ENCODE results near the gene RAPGEF6. TPM values are rescaled to one million over a fixed set of nuclear protein-coding genes. Genes with fewer than 3 reads are reported as not detected.

Gene RAPGEF6
- total and polyA plus RNA-seq, 11 donors = 2.3 to 13.9 (median 8.6) TPM

DNA sequence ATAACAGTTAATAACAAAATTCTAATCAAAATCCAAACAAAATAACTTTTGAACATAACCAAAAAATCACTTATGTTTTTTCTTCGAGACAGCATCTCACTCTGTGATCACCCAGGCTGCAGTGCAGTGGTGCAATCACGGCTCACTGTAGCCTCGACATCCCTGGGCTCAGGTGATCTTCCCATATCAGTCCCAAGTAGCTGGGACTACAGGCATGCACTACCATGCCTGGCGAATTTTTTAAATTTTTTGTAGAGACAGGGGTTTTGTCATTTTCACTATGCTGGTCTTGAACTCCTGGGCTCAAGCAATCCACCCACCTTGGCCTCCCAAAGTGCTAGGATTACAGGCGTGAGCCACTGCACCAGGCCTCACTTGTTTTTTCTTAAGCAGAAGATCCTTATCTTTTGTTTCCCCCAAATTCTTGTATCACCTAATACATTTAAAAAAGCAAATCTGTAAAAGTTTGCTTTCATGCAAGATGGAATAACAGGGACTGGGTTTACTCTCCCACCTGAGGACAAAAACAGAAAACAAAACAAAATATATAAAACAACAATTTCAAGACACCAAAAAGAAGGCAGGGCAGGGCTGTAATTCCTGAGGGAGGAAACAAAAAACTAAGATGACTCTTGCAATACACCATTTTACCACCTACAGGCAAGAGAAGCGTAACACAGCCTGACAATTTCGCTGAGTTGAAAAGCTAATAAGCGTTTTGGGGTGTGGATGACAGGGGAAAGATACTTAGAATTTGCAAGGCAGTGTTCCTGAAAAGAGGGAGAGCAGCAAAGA, 71.4 kb downstream of the RAPGEF6 start:
- no peak overlapping the region for H3K4me3 ChIP-seq
- no peaks in the 10 kb centered on the region for H3K9me3 ChIP-seq
- TF ChIP-seq, protein P1, sequence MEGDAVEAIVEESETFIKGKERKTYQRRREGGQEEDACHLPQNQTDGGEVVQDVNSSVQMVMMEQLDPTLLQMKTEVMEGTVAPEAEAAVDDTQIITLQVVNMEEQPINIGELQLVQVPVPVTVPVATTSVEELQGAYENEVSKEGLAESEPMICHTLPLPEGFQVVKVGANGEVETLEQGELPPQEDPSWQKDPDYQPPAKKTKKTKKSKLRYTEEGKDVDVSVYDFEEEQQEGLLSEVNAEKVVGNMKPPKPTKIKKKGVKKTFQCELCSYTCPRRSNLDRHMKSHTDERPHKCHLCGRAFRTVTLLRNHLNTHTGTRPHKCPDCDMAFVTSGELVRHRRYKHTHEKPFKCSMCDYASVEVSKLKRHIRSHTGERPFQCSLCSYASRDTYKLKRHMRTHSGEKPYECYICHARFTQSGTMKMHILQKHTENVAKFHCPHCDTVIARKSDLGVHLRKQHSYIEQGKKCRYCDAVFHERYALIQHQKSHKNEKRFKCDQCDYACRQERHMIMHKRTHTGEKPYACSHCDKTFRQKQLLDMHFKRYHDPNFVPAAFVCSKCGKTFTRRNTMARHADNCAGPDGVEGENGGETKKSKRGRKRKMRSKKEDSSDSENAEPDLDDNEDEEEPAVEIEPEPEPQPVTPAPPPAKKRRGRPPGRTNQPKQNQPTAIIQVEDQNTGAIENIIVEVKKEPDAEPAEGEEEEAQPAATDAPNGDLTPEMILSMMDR (IDR thresholded peaks at IDR 0.05) = no peak
- no peak for TF ChIP-seq POLR2A (IDR thresholded peaks at IDR 0.05)
- DNase-seq (no peak), ATAC-seq (no peak)
- WGBS, 4 donors = 89 to 92% (median 90%) methylated on average over 8 of the region's 8 CpGs
- H3K27ac ChIP-seq = no peak overlapping the region
- peaks cover 0 to 12% (median 0%) of the 10 kb centered on the region in 9 donors for H3K36me3 ChIP-seq
- H3K4me1 ChIP-seq = no peaks in the 10 kb centered on the region
- no peaks in the 10 kb centered on the region for H3K27me3 ChIP-seq
- intact Hi-C loops (cut with DNase I) = no loop called here

DNA sequence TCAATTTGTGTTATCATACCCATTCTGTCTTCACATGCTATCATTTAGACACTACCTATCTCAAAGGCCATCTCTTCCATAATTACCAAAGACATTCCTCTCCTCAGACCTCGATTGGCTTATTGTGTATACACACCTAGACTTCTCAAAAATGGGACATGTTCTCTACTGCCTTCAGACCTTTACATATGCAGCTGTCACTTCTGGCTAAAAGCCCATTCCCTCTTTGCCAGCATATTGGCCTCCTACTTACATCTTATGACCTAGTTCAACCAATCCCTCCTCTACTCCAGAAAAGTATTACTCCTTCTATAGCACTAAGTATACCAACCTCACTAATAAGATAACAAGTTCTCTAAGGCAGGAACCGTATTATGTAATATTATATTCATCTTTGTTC, 84.4 kb downstream of the RAPGEF6 start:
- Histone ChIP-seq H3K9me3 (no peaks in the 10 kb centered on the region), H3K27ac (no peak overlapping the region), H3K36me3 (peaks cover 0 to 25% (median 4%) of the 10 kb centered on the region in 9 donors), H3K27me3 (no peaks in the 10 kb centered on the region), H3K4me1 (no peaks in the 10 kb centered on the region), H3K4me3 (no peak overlapping the region)
- TF ChIP-seq POLR2A (IDR thresholded peaks at IDR 0.05) = no peak
- TF ChIP-seq, protein P1 (IDR thresholded peaks at IDR 0.05) = no peak
- DNase-seq (no peak), ATAC-seq (no peak)
- intact Hi-C loops (cut with DNase I) = no loop called here
- 79 to 86% (median 83%) methylated on average over 2 of the region's 2 CpGs for WGBS, 4 donors

DNA sequence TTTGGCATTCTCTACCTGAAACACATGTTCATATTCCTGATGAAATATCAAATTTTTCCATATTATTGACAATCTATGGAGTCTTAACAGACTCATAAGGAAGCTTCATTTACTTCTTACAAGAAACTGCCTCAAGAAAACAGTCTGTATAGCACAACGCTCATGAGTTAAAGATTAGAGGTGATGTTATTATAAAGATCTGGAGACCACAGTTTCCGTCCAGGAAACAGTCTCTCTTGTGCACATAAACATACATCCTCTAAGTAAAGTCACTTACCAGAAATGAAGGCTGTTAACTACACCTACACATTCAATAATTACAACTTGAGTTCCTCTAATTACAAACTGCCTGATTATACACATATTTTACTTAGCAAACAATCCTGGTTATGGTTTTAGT, 86.9 kb downstream of the RAPGEF6 start:
- WGBS, 4 donors = 80 to 92% (median 84%) methylated on average over 2 of the region's 2 CpGs
- intact Hi-C loops (cut with DNase I) = no loop called here
- Histone ChIP-seq H3K36me3 (peaks cover 0 to 20% (median 0%) of the 10 kb centered on the region in 9 donors), H3K4me1 (no peaks in the 10 kb centered on the region), H3K4me3 (peak overlapping the region in 1 of 12 donors; percentile 44), H3K27me3 (no peaks in the 10 kb centered on the region), H3K27ac (peak overlapping the region in 1 of 12 donors; percentile 63), H3K9me3 (no peaks in the 10 kb centered on the region)
- TF ChIP-seq POLR2A (IDR thresholded peaks at IDR 0.05) = no peak
- TF ChIP-seq, protein P1 (IDR thresholded peaks at IDR 0.05) = no peak
- ATAC-seq (no peak), DNase-seq (no peak)

DNA sequence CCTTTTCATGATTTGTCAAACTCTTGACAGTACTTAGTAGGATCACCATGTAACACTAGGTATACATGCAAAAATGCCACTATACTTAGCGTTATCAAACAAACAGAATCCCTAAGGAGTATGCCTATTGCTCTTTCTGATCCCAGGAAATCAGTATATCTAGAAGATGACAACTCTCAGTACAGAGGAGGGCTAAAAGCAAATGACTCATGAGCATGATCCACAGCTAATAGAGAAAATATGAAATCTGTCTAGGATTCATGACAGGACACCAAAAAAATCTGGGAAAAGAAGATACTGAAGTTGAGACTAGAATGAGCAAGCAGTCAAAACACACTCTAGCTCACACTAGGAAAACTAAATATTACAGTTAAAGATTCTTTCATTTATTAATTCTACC, 89.2 kb downstream of the RAPGEF6 start:
- H3K27ac ChIP-seq = no peak overlapping the region
- ATAC-seq (no peak), DNase-seq (no peak)
- intact Hi-C loops (cut with DNase I) = no loop called here
- H3K27me3 ChIP-seq = no peaks in the 10 kb centered on the region
- H3K4me1 ChIP-seq = no peaks in the 10 kb centered on the region
- TF ChIP-seq POLR2A (IDR thresholded peaks at IDR 0.05) = no peak
- TF ChIP-seq, protein P1 (IDR thresholded peaks at IDR 0.05) = no peak
- H3K9me3 ChIP-seq = no peaks in the 10 kb centered on the region
- WGBS, 4 donors = 88 to 92% (median 91%) methylated on average over 1 of the region's 1 CpG
- peaks cover 0 to 20% (median 0%) of the 10 kb centered on the region in 9 donors for H3K36me3 ChIP-seq
- H3K4me3 ChIP-seq = peak overlapping the region in 1 of 12 donors; percentile 44

Data from heart left ventricle (tissue), 16 donors.